Left colon (tissue), 2 donors: Measurements from ENCODE around the gene MCRS1. TPM values are rescaled to one million over a fixed set of nuclear protein-coding genes. Genes with fewer than 3 reads are reported as not detected.

Experiments
- total RNA-seq, 2 donors: library from RNA; stranded (reverse); fragmentation: NEBNext Ultra II Directional; extraction: Animal tissue kit (Norgen Biotek cat#: 25700); gene quantifications; one replicate each; pipeline ENCODE4 v1.2.1, GENCODE V29; 2021
- donor health status: DM: no; HTN: no; CAD: no.
- donor health status: DM: yes; HTN: yes; CAD: no.

Gene MCRS1
- total RNA-seq, 2 donors from 2014 or later: 62.3 to 66.1 TPM

Other genes starting within 250 kb of the MCRS1 start
- gene TROAP, start 244.9 kb downstream of the MCRS1 start, total RNA-seq: 10 to 100 TPM in 1 of 2 donors, 1 to 10 TPM in 1; 4.9 to 12.4 TPM
- not detected for gene C1QL4, start 231.0 kb downstream of the MCRS1 start, total RNA-seq
- 10 to 100 TPM; 40.2 to 45.6 TPM for gene DNAJC22, start 221.3 kb downstream of the MCRS1 start, total RNA-seq
- 10 to 100 TPM; 15.5 to 18.9 TPM for gene SPATS2, start 200.7 kb downstream of the MCRS1 start, total RNA-seq
- gene KCNH3, start 29.1 kb downstream of the MCRS1 start, total RNA-seq: under 1 TPM in 1 of 2 donors, not detected in 1; 0.14 TPM
- under 1 TPM; 0.25 to 0.31 TPM for gene FAM186B, start 37.5 kb upstream of the MCRS1 start, total RNA-seq
- gene PRPF40B, start 55.4 kb upstream of the MCRS1 start, total RNA-seq: 10 to 100 TPM; 12.6 to 13.6 TPM
- gene FMNL3, start 139.3 kb upstream of the MCRS1 start, total RNA-seq: 1 to 10 TPM; 2.9 to 8.0 TPM
- gene TMBIM6, start 173.4 kb upstream of the MCRS1 start, total RNA-seq: 100 to 1,000 TPM; 880 to 918 TPM